Left forelimb (tissue), 1 donor: Measurements from ENCODE around the gene ANG.
A peak's percentile ranks its signal among the peaks of the same experiment; 100 is the strongest.

Source experiments
- DNase-seq: peaks from one replicate; pipeline ENCODE4 v3.0.0-alpha.2; 2018; ENCODE audit warnings: low spot score

Gene ANG

DNA sequence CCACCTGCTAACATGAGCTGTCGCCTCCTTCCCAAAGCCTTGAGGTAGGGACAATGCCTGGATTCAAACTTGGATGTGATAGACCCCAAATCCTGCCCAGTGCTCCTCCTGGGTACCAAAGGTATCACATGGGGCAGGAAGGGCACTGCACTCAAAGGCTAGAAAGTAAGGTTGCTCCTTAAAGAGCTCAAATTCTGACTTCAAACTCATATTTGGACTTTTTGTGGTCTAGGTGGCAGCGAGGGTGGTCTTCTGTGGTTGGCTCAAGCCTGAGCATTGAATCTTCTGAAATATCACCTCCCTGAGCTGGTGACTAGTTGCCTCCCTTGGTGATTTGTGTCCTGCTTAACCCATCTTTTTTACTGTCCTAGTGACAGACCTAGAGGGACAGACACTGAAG, 12.5 kb upstream of the ANG start:
- no peak for DNase-seq

- no peak for DNase-seq
These were observed 8.7 kb upstream of the ANG start for GRCh38 chr14:20679907-20680306.

DNA sequence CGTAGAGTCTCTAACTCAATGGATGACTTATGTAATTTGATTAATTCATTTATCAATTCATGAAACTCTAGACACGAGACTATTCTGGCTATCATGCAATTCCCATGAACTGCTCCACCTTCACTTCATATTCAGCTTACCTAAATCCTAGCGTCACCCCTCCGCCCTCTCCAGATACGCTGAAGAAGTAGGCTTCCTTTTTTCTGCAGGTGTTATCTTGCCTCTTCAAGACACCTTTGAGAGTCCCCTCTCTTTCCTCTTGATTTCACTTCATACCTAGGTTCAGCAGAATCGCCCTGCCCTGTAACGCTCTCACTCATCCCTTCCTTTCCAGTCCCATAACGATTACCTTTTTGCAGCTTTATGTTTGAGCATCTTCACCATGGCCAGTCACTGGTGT, 8.2 kb upstream of the ANG start:
- DNase-seq, result no peak

- DNase-seq, result no peak
These were observed 7.7 kb upstream of the ANG start for GRCh38 chr14:20680843-20681347.

DNA sequence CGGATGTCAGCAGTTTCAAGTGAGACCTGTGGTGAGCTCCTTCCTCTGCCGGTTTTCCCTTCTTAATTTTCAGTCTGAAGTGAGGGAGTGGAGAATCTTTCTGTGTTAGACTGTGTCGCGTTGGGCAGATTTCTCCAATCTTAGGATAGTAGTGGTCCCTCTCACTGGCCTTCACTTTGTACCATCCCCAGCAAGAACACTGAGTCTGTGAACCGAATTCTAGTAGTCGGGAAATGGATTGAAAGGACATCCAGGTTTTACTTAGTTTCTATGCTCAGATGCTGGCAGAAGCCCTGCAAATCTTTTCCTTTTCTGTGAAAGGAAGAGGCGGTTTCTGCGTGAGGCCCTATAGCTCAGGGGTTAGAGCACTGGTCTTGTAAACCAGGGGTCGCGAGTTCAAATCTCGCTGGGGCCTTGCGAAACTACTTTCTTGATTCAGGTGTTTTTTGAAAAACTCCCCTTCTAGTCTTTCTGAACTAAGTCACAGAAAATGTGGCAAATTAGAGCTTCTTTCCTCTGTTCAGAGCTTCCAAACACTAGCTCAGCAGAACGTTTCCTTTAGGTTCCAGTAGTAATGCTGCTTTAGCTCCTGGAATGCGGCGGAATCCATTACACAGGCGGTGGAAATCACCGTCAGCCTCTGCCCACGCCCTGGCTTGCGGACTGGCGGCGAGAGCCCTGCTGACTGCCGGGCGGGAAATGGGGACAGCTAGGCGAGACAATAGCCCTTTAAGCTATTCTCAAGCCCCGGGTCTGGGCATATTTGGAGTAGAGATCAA, 7.0 kb upstream of the ANG start:
- DNase-seq, result peak; percentile 95

DNA sequence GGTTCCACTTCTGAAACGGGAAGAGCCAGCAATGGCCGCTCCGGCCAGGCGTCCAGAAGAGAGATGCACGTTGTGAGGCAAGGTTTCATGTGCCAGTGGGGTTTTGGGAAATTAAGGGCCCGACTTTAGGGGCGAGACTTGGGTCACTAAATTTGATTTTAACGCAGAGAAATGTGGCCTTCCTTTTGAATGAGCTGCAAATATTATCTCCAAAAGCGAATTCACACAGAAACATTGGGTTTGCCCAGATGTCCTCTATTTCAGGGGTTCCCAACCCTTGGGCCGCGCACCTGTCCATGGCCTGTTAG, 6.5 kb upstream of the ANG start:
- no peak for DNase-seq

DNA sequence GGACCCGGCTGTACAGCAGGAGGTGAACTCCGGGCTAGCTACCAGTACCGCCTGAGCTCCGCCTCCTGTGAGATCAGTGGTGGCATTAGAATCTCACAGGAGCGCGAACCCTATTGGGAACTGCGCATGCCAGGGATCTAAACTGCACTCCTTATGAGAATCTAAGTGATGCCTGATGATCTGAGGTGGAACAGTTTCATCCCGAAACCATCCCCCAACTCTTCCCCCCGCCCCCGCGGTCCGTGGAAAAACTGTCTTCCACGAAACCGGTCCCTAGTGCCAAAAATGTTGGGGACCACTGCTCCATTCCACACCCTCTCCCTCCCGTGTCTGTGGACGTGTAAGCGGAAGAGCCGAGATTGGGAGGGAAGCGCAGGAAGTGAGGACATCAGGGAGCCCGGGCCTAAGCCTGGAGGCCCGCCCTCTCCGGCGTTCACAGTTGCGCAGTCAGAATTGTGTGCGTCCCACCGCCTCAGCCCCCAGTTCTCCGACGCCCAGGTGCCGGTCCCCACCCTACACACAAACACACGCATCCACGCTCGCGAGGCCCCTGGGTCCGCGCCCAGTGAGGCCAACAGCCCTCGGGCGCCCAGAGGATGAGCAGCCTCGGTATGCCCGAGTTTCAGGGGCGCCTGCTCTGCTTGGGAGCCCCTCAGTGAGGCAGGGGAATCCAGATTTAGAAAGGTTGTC, 6.0 kb upstream of the ANG start:
- peak; percentile 92 for DNase-seq

GRCh38 chr14:20683125-20683890, 5.3 kb upstream of the ANG start:
- DNase-seq, result peak; percentile 86

- DNase-seq, result peak; percentile 87
These were observed 4.5 kb upstream of the ANG start, which contains the start of gene RNASE4 for GRCh38 chr14:20683891-20684661. TSS of gene RNASE4 (plus strand) at chr14:20684560. CDS start at chr14:20699372, 14,812 bp downstream.

DNA sequence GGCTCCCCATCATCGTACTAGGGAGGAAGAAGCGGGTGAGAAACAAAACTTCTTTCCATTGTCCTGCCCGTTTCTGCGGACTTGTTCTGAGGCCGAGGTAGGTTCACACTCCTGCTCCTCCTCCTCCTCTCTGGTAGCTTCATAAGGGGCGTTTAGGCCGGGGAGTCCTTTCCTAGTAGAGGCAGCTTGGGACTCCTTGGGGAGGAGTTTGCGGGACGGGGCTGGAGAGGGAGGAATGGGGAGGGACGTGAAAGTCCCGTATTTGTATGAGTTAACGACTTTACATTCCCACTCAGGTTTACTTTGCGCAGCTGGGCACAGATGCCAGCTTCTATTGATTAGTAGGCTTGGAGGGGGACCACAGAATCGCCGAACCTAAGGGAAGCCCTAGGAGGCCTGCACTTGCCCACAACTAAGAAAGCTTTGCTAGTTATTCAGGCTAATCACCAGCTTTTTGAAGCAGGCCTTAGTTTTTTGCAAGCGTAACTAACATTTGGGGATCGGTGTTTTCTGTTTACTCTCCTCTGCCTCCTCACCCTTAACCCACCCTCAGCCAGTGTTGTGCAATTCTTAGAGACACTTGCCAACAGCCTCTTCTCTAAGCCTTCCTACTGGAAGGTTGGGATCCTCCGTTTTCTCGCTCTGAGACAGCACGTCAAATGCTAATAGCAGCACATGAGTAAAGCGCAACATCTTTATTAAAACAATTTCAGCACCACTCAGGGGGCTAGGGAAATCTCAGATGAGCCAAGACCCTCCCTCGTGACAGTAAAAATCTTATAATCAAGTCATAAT, 3.7 kb upstream of the ANG start:
- DNase-seq, result peak; percentile 72

DNA sequence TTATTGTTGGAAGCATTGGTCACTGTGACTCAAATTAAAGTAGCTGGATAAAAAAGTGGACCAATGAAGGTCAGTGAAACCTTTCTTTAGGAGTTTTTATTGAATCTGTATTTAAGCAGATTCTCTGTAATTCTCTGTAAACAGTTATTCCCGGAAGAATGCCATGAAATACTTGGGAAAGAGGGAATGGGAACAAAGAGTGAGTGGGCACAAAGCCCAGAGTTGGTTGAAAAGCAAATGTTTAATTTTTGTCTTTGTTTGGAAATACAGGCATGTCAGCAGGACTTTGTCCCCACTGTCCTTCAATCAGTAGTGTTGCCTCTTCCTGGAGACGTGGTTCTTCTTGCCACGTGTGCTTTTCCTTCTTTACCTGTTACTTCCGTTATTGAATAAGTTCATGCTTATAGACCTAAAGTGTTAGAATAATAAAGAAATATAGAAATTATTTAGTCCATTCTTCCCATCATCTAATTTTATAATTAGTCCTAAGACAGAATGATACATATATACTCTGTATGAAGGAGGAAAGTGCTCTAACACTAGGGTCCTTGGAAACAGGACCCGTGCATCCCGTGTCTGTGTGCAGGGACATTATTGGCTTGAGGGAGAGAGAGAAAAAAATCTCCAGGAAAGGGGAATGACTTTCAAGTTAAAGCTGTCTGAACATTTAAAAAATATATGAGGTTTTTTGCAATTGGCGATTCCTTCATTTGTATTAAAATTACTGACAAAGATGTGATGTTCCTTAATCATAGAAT, 2.0 kb upstream of the ANG start:
- DNase-seq, result no peak

GRCh38 chr14:20687362-20688166, 1.0 kb upstream of the ANG start:
- no peak for DNase-seq

DNA sequence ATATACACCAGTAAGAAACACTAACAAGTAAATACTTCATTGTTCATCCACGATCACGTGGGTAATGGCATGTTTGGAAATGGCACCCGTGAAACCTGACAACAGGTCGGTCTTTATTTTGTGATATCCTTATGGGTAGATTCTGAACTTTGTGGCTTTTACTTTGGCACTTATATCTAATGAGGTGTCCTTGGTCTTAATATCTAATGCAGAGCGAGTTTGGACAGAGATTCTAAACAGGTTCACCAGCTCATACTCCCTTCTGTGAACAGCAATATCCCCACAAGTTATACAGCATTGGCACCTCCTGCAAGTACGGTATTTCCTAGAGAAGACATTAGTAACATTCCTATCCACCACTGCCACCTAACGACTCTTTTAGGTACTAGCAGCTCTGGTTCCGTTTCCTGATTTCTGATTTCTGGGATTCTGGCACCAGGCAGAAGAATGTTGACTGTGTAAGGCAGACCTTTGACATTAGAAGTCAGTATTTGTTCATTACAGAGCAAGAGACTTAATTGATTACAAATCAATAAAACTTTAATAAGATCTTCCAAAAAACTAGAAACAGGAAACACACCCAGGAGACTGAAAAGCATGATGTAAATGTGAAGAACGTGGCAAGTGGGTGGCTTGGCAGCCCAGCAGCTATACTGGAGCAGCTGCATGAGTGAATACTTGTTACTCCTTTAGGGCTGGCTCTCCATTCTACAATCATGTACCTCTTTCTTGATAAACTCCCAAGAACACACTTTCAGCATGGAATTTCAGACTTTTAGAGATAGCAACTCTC, 2.5 kb downstream of the ANG start:
- DNase-seq, result no peak

- DNase-seq, result no peak
These were observed 3.7 kb downstream of the ANG start for GRCh38 chr14:20692116-20692751.

DNA sequence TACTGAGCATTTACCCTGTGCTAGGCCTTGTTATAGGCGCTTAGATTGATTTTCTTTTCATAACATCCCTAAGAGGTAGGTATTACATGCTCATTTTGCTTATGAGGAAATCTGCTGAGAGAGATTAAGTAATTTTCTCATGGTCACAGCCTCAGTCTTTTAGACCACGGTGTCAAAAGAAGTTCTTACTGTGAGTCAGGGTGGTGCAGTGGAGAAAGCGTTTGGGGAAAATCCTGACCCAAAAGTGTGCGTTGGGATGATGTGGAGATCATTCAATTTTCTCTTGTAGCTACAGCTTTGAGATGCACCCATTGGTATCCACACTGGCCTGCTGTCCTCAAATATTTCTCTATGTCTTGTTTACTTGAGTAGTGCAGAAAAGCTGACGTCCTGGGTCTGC, 8.2 kb downstream of the ANG start:
- no peak for DNase-seq

GRCh38 chr14:20697273-20698017, 8.9 kb downstream of the ANG start:
- DNase-seq, result no peak

DNA sequence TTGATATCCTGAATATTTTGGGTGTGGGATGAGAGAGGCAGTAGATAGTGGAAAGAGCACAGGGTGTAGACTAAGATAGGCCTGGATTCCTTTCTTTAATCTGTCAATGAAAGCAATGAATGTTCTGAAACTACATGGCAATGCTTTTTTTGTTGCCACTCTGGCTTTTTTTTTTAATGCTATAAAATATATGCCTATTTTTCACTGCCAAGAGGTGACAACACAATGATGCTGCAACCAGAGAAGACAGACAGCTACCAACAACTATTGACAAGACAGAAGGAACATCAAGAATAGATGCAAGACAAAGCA, 9.4 kb downstream of the ANG start:
- DNase-seq, result no peak

GRCh38 chr14:20698934-20699333, 10.4 kb downstream of the ANG start:
- DNase-seq, result no peak
